ENCODE measurements around the gene TMEM91. TPM values are rescaled to one million over a fixed set of nuclear protein-coding genes. Genes with fewer than 3 reads are reported as not detected.

The TMEM91 gene
- total and polyA plus RNA-seq, 2 of the 8 experiments (the other 6 are each of a cell fraction or from before 2014, with no cell fraction given), result 5.3 to 7.4 TPM

DNA sequence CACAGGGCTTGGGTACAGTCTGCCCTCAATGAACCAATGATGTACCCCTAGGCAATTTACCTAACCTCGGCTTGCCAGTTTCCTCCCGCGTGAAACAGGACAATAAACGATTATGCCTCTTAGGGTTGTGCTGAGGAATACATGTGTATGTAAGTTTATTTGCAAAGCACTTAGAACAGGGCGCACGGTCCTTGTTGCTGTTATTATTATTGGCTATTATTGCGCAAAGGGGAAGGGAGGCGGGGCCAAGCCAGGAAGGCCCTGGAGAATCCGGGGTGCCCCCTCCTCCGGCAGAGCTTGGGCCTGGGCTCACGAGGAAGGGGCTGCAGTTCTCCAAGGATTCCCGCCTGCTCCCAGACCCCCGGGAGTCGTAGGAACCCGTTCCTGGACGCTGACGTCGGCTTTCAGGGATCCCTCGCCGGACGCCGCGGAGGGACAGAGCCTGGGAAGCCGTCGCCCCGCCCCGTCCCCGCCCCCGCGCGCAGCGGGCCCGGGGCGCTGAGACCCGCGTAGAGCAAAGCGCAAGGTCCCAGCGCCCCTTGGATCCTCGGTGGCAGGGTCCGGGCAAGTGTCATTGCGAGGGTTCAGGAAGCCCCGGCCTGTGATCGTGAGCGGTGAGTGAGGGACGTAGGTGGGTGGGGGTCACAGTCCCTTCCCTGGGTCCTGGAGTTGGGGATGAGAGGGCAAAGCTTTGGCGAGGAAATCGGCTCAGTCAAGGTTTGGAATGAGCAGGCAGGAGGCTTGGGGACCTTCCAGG lies at the start of gene TMEM91 (continued):
- TF ChIP-seq CREB1 (IDR thresholded peaks at IDR 0.05) (peak; percentile 61), TCF12 (IDR thresholded peaks at IDR 0.05; ENCODE audit: low read depth, low read length) (no peak), CBX5 (IDR thresholded peaks at IDR 0.05; ENCODE audit: low read depth, low read length) (no peak), CHD1 (IDR thresholded peaks at IDR 0.05; ENCODE audit: low read depth, low read length) (no peak), BACH1 (IDR thresholded peaks at IDR 0.05; ENCODE audit: low read length) (no peak), SRF (IDR thresholded peaks at IDR 0.05; ENCODE audit: low read depth, low read length) (no peak), HDAC2 (IDR thresholded peaks at IDR 0.05; ENCODE audit: borderline replicate concordance in 1 of 2, low read depth in 2 of 2, low read length in 2 of 2) (no peak), RBBP5 (IDR thresholded peaks at IDR 0.05; ENCODE audit: borderline replicate concordance, low read depth, low read length) (no peak), TBP (IDR thresholded peaks at IDR 0.05; ENCODE audit: low read depth, low read length) (no peak; the same call in 1 of the 2 replicates), SP4 (IDR thresholded peaks at IDR 0.05; ENCODE audit: low read length) (no peak)
- TF ChIP-seq, protein P1, sequence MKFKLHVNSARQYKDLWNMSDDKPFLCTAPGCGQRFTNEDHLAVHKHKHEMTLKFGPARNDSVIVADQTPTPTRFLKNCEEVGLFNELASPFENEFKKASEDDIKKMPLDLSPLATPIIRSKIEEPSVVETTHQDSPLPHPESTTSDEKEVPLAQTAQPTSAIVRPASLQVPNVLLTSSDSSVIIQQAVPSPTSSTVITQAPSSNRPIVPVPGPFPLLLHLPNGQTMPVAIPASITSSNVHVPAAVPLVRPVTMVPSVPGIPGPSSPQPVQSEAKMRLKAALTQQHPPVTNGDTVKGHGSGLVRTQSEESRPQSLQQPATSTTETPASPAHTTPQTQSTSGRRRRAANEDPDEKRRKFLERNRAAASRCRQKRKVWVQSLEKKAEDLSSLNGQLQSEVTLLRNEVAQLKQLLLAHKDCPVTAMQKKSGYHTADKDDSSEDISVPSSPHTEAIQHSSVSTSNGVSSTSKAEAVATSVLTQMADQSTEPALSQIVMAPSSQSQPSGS (IDR thresholded peaks at IDR 0.05; ENCODE audit: low read length), result no peak

Data from H1 (cell line).